PC-9 (cell line): ENCODE measurements around the gene PLEKHG5. TPM values are rescaled to one million over a fixed set of nuclear protein-coding genes. Genes with fewer than 3 reads are reported as not detected.
"Not testable (repeated sequence)": the region's sequence is repeated elsewhere in the genome, so short reads cannot be mapped to it uniquely, and the experiment has no call there.

Experiments
- BruUV-seq: library from RNA; stranded (reverse); fragments of 400-500 nt; replicated peaks from 2 replicates; lab custom pipeline; 2021; lab: Mats Ljungman, UMichigan
- CTCF ChIA-PET: fragments of 300-600 bp; sonication (Branson Sonifier 250); formaldehyde crosslinking; loops from one replicate; lab custom pipeline; 2022; ENCODE audit warnings: antibody characterized with exemption; lab: Charles Lee
- POLR2A ChIA-PET: fragments of 300-600 bp; sonication (Branson Sonifier 250); formaldehyde crosslinking; loops from one replicate; lab custom pipeline; 2022; ENCODE audit warnings: antibody characterized with exemption; ENCODE audit not compliant: unreplicated experiment; lab: Charles Lee
- DNase-seq, 2 experiments: peaks; one replicate each; pipeline versions ENCODE4 v3.0.0 to v3.0.0-alpha.2; 2015 to 2022; ENCODE audit warnings: mixed read lengths in 1 of 2
- H2AFZ ChIP-seq: fragments of 200-600 bp; sonication (generic); 2 replicates; pipeline ENCODE4 v1.8.1; 2017; ENCODE audit warnings: antibody characterized with exemption
- H3F3A ChIP-seq: fragments of 200-600 bp; sonication (generic); 2 replicates; pipeline ENCODE4 v1.8.1; 2017; ENCODE audit warnings: antibody characterized with exemption, mild to moderate bottlenecking, low read depth; ENCODE audit not compliant: insufficient read depth
- H3K27ac ChIP-seq: fragments of 200-600 bp; sonication (generic); 2 replicates; pipeline ENCODE4 v1.6.1; 2016; ENCODE audit warnings: mixed run types
- H3K27me3 ChIP-seq: fragments of 200-600 bp; sonication (generic); 2 replicates; pipeline ENCODE4 v1.6.1; 2016; ENCODE audit warnings: low read depth, mixed run types; ENCODE audit not compliant: insufficient read depth
- H3K36me3 ChIP-seq: fragments of 200-600 bp; sonication (generic); 2 replicates; pipeline ENCODE4 v1.6.1; 2016; ENCODE audit warnings: low read depth, mixed run types
- H3K4me1 ChIP-seq: fragments of 200-600 bp; sonication (generic); replicated peaks from 2 replicates; pipeline ENCODE4 v1.6.1; 2016; ENCODE audit warnings: mixed run types; ENCODE audit not compliant: insufficient read depth
- H3K4me2 ChIP-seq: fragments of 200-600 bp; sonication (generic); 2 replicates; pipeline ENCODE4 v1.6.1; 2017; ENCODE audit warnings: mixed run types
- H3K4me3 ChIP-seq: fragments of 200-600 bp; sonication (generic); 2 replicates; pipeline ENCODE4 v1.6.1; 2016; ENCODE audit warnings: mixed run types
- H3K79me2 ChIP-seq: fragments of 200-600 bp; sonication (generic); 2 replicates; pipeline ENCODE4 v1.6.1; 2017; ENCODE audit warnings: low read depth, mixed run types
- H3K9me2 ChIP-seq: fragments of 200-600 bp; sonication (generic); 2 replicates; pipeline ENCODE4 v1.8.1; 2017; ENCODE audit warnings: mild to moderate bottlenecking; ENCODE audit not compliant: insufficient read depth
- H3K9me3 ChIP-seq: fragments of 200-600 bp; sonication (generic); 2 replicates; pipeline ENCODE4 v1.8.1; 2016; ENCODE audit warnings: low read depth; ENCODE audit not compliant: insufficient read depth
- H4K20me1 ChIP-seq: fragments of 200-600 bp; sonication (generic); 2 replicates; pipeline ENCODE4 v1.8.1; 2017; ENCODE audit not compliant: insufficient read depth
- EZH2 ChIP-seq: fragments of 200-600 bp; sonication (generic); IDR thresholded peaks from 2 replicates; pipeline ENCODE4 v1.8.0; 2017; ENCODE audit warnings: antibody characterized with exemption, low read depth
- intact Hi-C: fragments of 100-400 bp; cut with micrococcal nuclease; formaldehyde crosslinking; loops from one replicate; pipeline ENCODE4 v1.10.0; 2022; ENCODE audit not compliant: unreplicated experiment
- total RNA-seq: library from RNA; stranded (reverse); gene quantifications from 2 replicates; pipeline ENCODE4 v1.2.3, GENCODE V29; 2021
- TF ChIP-seq, protein P1 (sequence below): fragments of 200-600 bp; sonication (generic); conservative IDR thresholded peaks from 2 replicates; pipeline ENCODE4 v1.6.1; 2017; ENCODE audit warnings: mixed run types, antibody characterized with exemption, mild to moderate bottlenecking, moderate library complexity

The PLEKHG5 gene
- total RNA-seq, 1 experiment from 2014 or later = 11.3 TPM

DNA sequence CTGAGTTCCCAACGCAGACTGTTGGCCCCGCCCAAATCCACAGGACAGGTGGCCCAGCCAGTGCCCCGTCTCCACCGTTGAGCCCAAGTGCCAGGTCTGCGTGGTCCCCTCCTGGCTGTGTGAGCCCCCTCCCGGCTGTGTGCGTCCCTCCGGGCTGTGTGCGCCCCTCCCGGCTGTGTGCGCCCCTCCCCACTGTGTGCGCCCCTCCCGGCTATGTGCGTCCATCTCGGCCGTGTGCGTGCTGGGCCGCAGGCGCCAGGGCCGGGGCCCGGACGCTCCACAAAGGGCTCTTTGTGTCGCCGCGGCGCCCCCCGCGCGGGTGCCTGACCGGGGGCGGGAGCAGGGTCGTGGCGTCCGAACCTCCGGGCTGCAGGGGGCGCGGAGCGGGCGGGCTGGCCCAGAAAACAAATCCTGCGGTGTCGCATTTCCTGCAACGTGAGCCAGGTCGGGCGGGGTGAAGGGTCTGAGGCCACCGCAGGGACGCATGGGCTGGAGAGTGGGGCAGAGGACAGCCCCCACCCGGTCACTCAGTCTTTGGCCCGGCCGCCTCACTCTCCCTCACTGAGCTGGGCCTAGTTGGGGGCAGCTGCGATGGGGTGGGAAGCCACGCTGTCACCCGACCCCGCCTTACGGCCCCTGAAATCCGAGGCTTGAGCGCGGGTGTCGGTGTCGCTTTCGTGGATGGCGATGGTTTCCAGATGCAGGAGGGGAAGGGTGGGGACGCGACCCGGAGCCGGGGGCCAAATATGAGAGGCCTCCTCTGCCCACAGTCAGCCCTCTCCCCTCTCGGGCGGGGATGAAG lies 44.2 kb downstream of the PLEKHG5 start:
- BruUV-seq = no TSS peak
- H3F3A ChIP-seq = no peaks in the 10 kb centered on the region
- no peaks in the 10 kb centered on the region for H3K79me2 ChIP-seq
- H3K27me3 ChIP-seq = no peaks in the 10 kb centered on the region
- intact Hi-C loops = no loop called here
- H4K20me1 ChIP-seq = no peaks in the 10 kb centered on the region
- H3K36me3 ChIP-seq = no peaks in the 10 kb centered on the region
- no peak overlapping the region for H3K4me2 ChIP-seq
- H3K9me3 ChIP-seq = no peaks in the 10 kb centered on the region
- H2AFZ ChIP-seq = no peak overlapping the region
- no peaks in the 10 kb centered on the region for H3K4me1 ChIP-seq
- CTCF ChIA-PET = no interaction called here
- no peak overlapping the region for H3K27ac ChIP-seq
- H3K9me2 ChIP-seq = no peaks in the 10 kb centered on the region
- no peak overlapping the region for H3K4me3 ChIP-seq
- TF ChIP-seq, protein P1, sequence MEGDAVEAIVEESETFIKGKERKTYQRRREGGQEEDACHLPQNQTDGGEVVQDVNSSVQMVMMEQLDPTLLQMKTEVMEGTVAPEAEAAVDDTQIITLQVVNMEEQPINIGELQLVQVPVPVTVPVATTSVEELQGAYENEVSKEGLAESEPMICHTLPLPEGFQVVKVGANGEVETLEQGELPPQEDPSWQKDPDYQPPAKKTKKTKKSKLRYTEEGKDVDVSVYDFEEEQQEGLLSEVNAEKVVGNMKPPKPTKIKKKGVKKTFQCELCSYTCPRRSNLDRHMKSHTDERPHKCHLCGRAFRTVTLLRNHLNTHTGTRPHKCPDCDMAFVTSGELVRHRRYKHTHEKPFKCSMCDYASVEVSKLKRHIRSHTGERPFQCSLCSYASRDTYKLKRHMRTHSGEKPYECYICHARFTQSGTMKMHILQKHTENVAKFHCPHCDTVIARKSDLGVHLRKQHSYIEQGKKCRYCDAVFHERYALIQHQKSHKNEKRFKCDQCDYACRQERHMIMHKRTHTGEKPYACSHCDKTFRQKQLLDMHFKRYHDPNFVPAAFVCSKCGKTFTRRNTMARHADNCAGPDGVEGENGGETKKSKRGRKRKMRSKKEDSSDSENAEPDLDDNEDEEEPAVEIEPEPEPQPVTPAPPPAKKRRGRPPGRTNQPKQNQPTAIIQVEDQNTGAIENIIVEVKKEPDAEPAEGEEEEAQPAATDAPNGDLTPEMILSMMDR = no peak
- TF ChIP-seq EZH2 = no peak
- POLR2A ChIA-PET = no interaction called here
- DNase-seq = no peak

DNA sequence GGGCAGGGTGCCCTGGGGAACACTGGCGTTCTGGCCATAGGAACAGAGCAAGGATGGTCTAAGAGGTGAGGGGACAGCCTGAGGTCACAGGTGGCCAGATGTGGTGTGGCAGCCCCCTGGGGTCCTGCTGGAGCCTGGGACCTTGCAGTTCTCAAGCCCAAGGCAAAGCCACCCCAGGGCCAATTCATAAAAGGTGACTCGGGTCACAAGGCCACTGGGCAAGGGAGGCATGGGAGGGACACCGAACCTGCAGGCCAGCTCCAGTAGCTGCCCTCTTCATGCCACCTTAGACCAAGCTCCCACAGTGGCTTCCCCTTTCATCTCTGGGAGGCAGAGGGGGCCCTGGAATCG lies 44.8 kb downstream of the PLEKHG5 start:
- BruUV-seq = no TSS peak
- intact Hi-C loops = no loop called here
- Histone ChIP-seq H3K4me1 (no peaks in the 10 kb centered on the region), H3K27ac (no peak overlapping the region), H3K36me3 (no peaks in the 10 kb centered on the region), H3K4me3 (no peak overlapping the region), H3K79me2 (no peaks in the 10 kb centered on the region), H3K9me3 (no peaks in the 10 kb centered on the region), H4K20me1 (no peaks in the 10 kb centered on the region), H2AFZ (no peak overlapping the region), H3K9me2 (no peaks in the 10 kb centered on the region), H3F3A (no peaks in the 10 kb centered on the region), H3K27me3 (no peaks in the 10 kb centered on the region), H3K4me2 (no peak overlapping the region)
- TF ChIP-seq, protein P1 = no peak
- no peak for TF ChIP-seq EZH2
- ChIA-PET CTCF (no interaction called here), POLR2A (no interaction called here)
- DNase-seq = no peak

DNA sequence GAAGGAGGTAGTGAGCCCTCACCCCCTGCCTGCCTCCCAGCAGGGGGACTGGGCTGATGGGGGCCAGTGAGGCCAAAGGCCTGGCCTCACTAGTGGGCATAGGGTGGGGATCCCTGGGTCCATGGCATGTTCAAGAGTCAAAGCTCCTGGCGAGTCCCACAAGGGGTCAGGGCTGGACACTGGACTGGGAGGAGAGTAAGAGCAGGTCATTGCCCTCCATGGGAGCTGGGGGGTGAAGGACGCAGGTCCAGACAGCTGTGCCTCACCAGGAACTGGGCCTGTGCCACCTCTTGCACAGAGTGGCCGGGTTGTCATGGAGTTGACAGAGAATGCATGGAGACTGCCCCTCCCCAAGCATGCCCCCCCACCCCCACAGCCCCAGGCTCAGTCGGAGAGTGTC lies 45.5 kb downstream of the PLEKHG5 start:
- H3K27me3 ChIP-seq, H3F3A ChIP-seq, H4K20me1 ChIP-seq, CTCF ChIA-PET, POLR2A ChIA-PET, H3K4me3 ChIP-seq, H3K27ac ChIP-seq, H3K79me2 ChIP-seq, H3K36me3 ChIP-seq, intact Hi-C loops, H3K9me2 ChIP-seq, H3K4me1 ChIP-seq, DNase-seq, H2AFZ ChIP-seq, H3K4me2 ChIP-seq, H3K9me3 ChIP-seq, BruUV-seq: not testable (repeated sequence)
